GM12891 (cell line): Measurements from ENCODE around the gene LRRC27.

Source experiments
- DNase-seq: peaks from one replicate; pipeline ENCODE4 v3.0.0; 2011; ENCODE audit warnings: low spot score; ENCODE audit not compliant: insufficient read length
- FAIRE-seq: peaks from 2 replicates; lab custom pipeline; 2011; peaks lifted over from hg19 to GRCh38; lab: Jason Lieb, UNC
- PAX5 ChIP-seq: IDR thresholded peaks from 2 replicates; pipeline ENCODE4 v1.6.1; 2011; ENCODE audit warnings: low read length, moderate library complexity, mild to moderate bottlenecking; ENCODE audit not compliant: insufficient read depth, severe bottlenecking
- POLR2A ChIP-seq: IDR thresholded peaks from 2 replicates; pipeline ENCODE4 v1.6.1; 2011; ENCODE audit warnings: low read depth, low read length, control low read depth
- POLR2AphosphoS5 ChIP-seq: IDR thresholded peaks from 2 replicates; pipeline ENCODE4 v1.6.1; 2011; ENCODE audit warnings: low read depth, low read length, control low read depth
- POU2F2 ChIP-seq: IDR thresholded peaks from 2 replicates; pipeline ENCODE4 v1.6.1; 2011; ENCODE audit warnings: low read depth, mild to moderate bottlenecking, control low read depth, low read length, moderate library complexity
- SPI1 ChIP-seq: IDR thresholded peaks from 2 replicates; pipeline ENCODE4 v1.6.1; 2011; ENCODE audit warnings: low read depth, low read length, control low read depth
- TAF1 ChIP-seq: IDR thresholded peaks from 2 replicates; pipeline ENCODE4 v1.6.1; 2011; ENCODE audit warnings: low read depth, low read length, control low read depth

The LRRC27 gene

GRCh38 chr10:132389433-132390169 is 57.6 kb downstream of the LRRC27 start:
- TF ChIP-seq SPI1 (no peak), PAX5 (no peak), POLR2A (no peak), POU2F2 (no peak)
- no peak for DNase-seq
- no peak for FAIRE-seq

GRCh38 chr10:132390170-132390920 is 58.4 kb downstream of the LRRC27 start:
- TF ChIP-seq POLR2A (no peak), PAX5 (no peak), TAF1 (no peak), POLR2AphosphoS5 (no peak), SPI1 (no peak), POU2F2 (no peak)
- FAIRE-seq, result no peak
- DNase-seq, result no peak

- TF ChIP-seq POLR2A, result no peak
- TF ChIP-seq POLR2AphosphoS5, result no peak
- TF ChIP-seq PAX5, result no peak
- no peak for TF ChIP-seq TAF1
- no peak for TF ChIP-seq POU2F2
- TF ChIP-seq SPI1, result no peak
- DNase-seq, result no peak
- no peak for FAIRE-seq
These were observed 59.1 kb downstream of the LRRC27 start for GRCh38 chr10:132390921-132391675.

GRCh38 chr10:132391676-132392020 is 59.7 kb downstream of the LRRC27 start:
- no peak for TF ChIP-seq POLR2AphosphoS5
- TF ChIP-seq POLR2A, result no peak
- TF ChIP-seq SPI1, result no peak
- TF ChIP-seq PAX5, result no peak
- TF ChIP-seq TAF1, result no peak
- no peak for TF ChIP-seq POU2F2
- FAIRE-seq (no peak), DNase-seq (no peak)

GRCh38 chr10:132392184-132392800 is 60.3 kb downstream of the LRRC27 start:
- DNase-seq (no peak), FAIRE-seq (peak; percentile 52)
- TF ChIP-seq PAX5, result no peak
- no peak for TF ChIP-seq SPI1
- TF ChIP-seq POLR2AphosphoS5, result no peak
- no peak for TF ChIP-seq POU2F2
- no peak for TF ChIP-seq POLR2A
- no peak for TF ChIP-seq TAF1

GRCh38 chr10:132392811-132393694 is 61.1 kb downstream of the LRRC27 start:
- no peak for TF ChIP-seq POLR2A
- no peak for TF ChIP-seq PAX5
- TF ChIP-seq SPI1, result no peak
- TF ChIP-seq POU2F2, result no peak
- no peak for TF ChIP-seq TAF1
- TF ChIP-seq POLR2AphosphoS5, result no peak
- no peak for DNase-seq
- no peak for FAIRE-seq

GRCh38 chr10:132393695-132394181 is 61.7 kb downstream of the LRRC27 start:
- no peak for TF ChIP-seq POU2F2
- TF ChIP-seq TAF1, result no peak
- no peak for TF ChIP-seq POLR2A
- no peak for TF ChIP-seq POLR2AphosphoS5
- TF ChIP-seq SPI1, result no peak
- TF ChIP-seq PAX5, result no peak
- FAIRE-seq (no peak), DNase-seq (no peak)

- no peak for TF ChIP-seq SPI1
- no peak for TF ChIP-seq POLR2A
- no peak for TF ChIP-seq POU2F2
- TF ChIP-seq TAF1, result no peak
- TF ChIP-seq POLR2AphosphoS5, result no peak
- no peak for TF ChIP-seq PAX5
- DNase-seq (no peak), FAIRE-seq (no peak)
These were observed 62.3 kb downstream of the LRRC27 start for GRCh38 chr10:132394201-132394811.
